Parathyroid adenoma (tissue), 2 donors: ENCODE measurements around the gene MOB3B.

Source experiments
- H2AFZ ChIP-seq: fragments of 300-600 bp; sonication (generic); one replicate; pipeline ENCODE4 v1.7.0; 2017; ENCODE audit warnings: antibody characterized with exemption, mild to moderate bottlenecking
- H3K27ac ChIP-seq: fragments of 300-600 bp; sonication (generic); one replicate; pipeline ENCODE4 v1.7.0; 2017
- H3K27me3 ChIP-seq: fragments of 300-600 bp; sonication (generic); one replicate; pipeline ENCODE4 v1.7.0; 2017; ENCODE audit warnings: low read length; ENCODE audit not compliant: control insufficient read depth, insufficient read depth
- H3K36me3 ChIP-seq: fragments of 300-600 bp; sonication (generic); one replicate; pipeline ENCODE4 v1.7.0; 2017; ENCODE audit warnings: low read length; ENCODE audit not compliant: control insufficient read depth, insufficient read depth
- H3K4me1 ChIP-seq: fragments of 300-600 bp; sonication (generic); one replicate; pipeline ENCODE4 v1.7.0; 2017; ENCODE audit warnings: control low read depth
- H3K4me2 ChIP-seq: fragments of 300-600 bp; sonication (generic); one replicate; pipeline ENCODE4 v1.7.0; 2017; ENCODE audit warnings: low read length
- H3K4me3 ChIP-seq: fragments of 300-600 bp; sonication (generic); one replicate; pipeline ENCODE4 v1.7.0; 2017; ENCODE audit warnings: low read depth, low read length
- H3K79me2 ChIP-seq: fragments of 300-600 bp; sonication (generic); one replicate; pipeline ENCODE4 v1.7.0; 2017; ENCODE audit warnings: control low read depth
- H3K9ac ChIP-seq: fragments of 300-600 bp; sonication (generic); one replicate; pipeline ENCODE4 v1.7.0; 2017; ENCODE audit warnings: mild to moderate bottlenecking
- H3K9me3 ChIP-seq: fragments of 300-600 bp; sonication (generic); one replicate; pipeline ENCODE4 v1.7.0; 2017; ENCODE audit warnings: low read length; ENCODE audit not compliant: control insufficient read depth
- CTCF ChIP-seq: fragments of 300-600 bp; sonication (generic); IDR thresholded peaks from one replicate; pipeline ENCODE4 v1.7.0; 2017; ENCODE audit warnings: antibody characterized with exemption, mild to moderate bottlenecking
- donor health status: primary hyperparathyroidism.

Gene MOB3B

GRCh38 chr9:27489087-27489876 lies 40.3 kb downstream of the MOB3B start:
- no peak overlapping the region for H3K4me3 ChIP-seq
- TF ChIP-seq CTCF = no peak

GRCh38 chr9:27487927-27488326 lies 41.7 kb downstream of the MOB3B start:
- Histone ChIP-seq H3K27ac (no peak overlapping the region), H3K27me3 (no peaks in the 10 kb centered on the region), H2AFZ (no peak overlapping the region), H3K79me2 (no peaks in the 10 kb centered on the region), H3K9me3 (no peaks in the 10 kb centered on the region), H3K4me1 (no peaks in the 10 kb centered on the region), H3K9ac (no peak overlapping the region), H3K36me3 (no peaks in the 10 kb centered on the region), H3K4me3 (no peak overlapping the region), H3K4me2 (no peak overlapping the region)
- no peak for TF ChIP-seq CTCF

More at GRCh38 chr9:27489087-27489876, 40.3 kb downstream of the MOB3B start:
- no peaks in the 10 kb centered on the region for H3K79me2 ChIP-seq
- no peaks in the 10 kb centered on the region for H3K27me3 ChIP-seq
- H3K9ac ChIP-seq = no peak overlapping the region
- H2AFZ ChIP-seq = no peak overlapping the region
- H3K4me1 ChIP-seq = no peaks in the 10 kb centered on the region
- H3K9me3 ChIP-seq = no peaks in the 10 kb centered on the region
- H3K27ac ChIP-seq = no peak overlapping the region
- H3K4me2 ChIP-seq = no peak overlapping the region
- H3K36me3 ChIP-seq = no peaks in the 10 kb centered on the region

- Histone ChIP-seq H2AFZ (no peak overlapping the region), H3K9ac (no peak overlapping the region), H3K36me3 (no peaks in the 10 kb centered on the region), H3K79me2 (no peaks in the 10 kb centered on the region), H3K4me1 (no peaks in the 10 kb centered on the region), H3K4me2 (no peak overlapping the region), H3K27ac (no peak overlapping the region), H3K9me3 (no peaks in the 10 kb centered on the region), H3K4me3 (no peak overlapping the region), H3K27me3 (no peaks in the 10 kb centered on the region)
- TF ChIP-seq CTCF = no peak
Observed at GRCh38 chr9:27487128-27487640, 42.4 kb downstream of the MOB3B start.

- Histone ChIP-seq H2AFZ (no peak overlapping the region), H3K4me2 (no peak overlapping the region), H3K4me1 (no peaks in the 10 kb centered on the region), H3K27ac (no peak overlapping the region), H3K9me3 (no peaks in the 10 kb centered on the region), H3K4me3 (no peak overlapping the region), H3K9ac (no peak overlapping the region), H3K36me3 (no peaks in the 10 kb centered on the region), H3K79me2 (no peaks in the 10 kb centered on the region), H3K27me3 (no peaks in the 10 kb centered on the region)
- no peak for TF ChIP-seq CTCF
Observed at GRCh38 chr9:27485158-27485557, 44.5 kb downstream of the MOB3B start.

GRCh38 chr9:27483576-27483975 lies 46.0 kb downstream of the MOB3B start:
- Histone ChIP-seq H2AFZ (no peak overlapping the region), H3K9me3 (no peaks in the 10 kb centered on the region), H3K9ac (no peak overlapping the region), H3K4me2 (no peak overlapping the region), H3K27me3 (no peaks in the 10 kb centered on the region), H3K27ac (no peak overlapping the region), H3K36me3 (no peaks in the 10 kb centered on the region), H3K79me2 (no peaks in the 10 kb centered on the region), H3K4me1 (no peaks in the 10 kb centered on the region), H3K4me3 (no peak overlapping the region)
- TF ChIP-seq CTCF = no peak
